GM21447 (cell line): ENCODE results near the gene SRSF9.
"Not testable (repeated sequence)": the region's sequence is repeated elsewhere in the genome, so short reads cannot be mapped to it uniquely, and the experiment has no call there.

Experiments
- ATAC-seq: cut with Tn5 transposase; IDR thresholded peaks from one replicate; pipeline ENCODE4 v1.9.1; 2021; ENCODE audit not compliant: unreplicated experiment

SRSF9 gene

DNA sequence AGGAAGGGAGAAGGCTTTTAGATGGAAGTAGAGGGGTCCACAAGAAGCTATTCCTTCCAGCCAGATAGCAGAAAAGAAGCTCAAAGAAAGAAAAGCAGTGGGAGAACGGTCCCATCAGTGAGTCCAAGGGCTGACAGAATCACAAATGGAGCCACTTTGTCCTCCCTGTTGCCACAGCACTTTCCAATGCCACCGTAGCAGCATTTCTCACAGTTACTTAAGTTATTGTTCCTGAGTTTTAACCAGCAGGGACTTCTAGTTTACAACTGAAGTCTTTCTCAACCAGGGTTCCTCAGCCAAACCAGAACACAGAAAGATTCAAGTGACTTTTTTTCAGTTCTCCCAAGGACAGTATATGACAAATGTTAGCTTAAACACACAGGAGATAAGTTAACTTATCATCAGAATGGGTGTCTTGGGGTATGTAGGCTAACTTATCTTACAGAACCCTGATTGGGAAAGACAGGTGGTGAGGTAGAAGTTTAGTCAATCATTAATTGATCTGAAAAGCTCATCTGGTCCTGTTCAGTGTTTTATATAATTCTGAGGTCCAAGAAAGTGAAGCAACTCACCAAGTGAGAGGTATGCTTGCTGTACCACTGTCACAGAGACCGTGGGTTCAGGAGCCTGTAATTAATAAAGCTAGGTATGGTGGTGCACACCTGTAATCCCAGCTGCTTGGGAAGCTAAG lies 16.3 kb downstream of the SRSF9 start:
- no peak for ATAC-seq

DNA sequence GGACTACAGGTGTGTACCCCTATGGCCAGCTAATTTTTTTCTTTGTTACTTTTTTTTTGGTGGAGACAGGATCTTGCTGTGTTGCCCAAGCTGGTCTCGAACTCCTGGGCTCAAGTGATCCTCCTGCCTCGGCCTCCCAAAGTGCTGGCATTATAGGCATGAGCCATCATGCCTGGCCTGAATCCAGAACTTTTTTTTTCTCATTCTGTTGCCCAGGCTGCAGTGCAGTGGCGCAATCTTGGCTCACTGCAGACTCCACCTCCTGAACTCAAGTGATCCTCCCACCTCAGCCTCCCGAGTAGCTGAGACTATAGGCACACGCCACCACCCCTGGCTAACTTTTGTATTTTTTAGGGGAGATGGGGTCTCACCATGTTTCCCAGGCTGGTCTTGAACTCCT lies 17.0 kb downstream of the SRSF9 start:
- ATAC-seq = not testable (repeated sequence)

DNA sequence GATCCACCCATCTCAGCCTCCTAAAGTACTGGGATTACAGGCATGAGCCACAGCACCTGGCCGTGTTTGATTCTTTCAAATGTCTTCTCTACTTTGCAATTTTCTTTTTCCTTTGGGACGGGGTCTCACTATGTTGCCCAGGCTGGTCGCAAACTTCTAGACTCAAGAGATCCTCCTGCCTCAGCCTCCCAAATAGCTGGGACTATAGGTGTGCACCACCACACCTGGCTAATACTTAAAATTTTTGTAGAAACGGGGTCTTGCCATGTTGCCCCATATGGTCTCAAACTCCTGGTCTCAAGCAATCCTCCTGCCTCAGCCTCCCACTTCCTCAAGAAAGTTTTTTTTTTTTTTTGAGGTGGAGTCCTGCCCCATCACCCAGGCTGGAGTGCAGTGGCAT lies 21.6 kb downstream of the SRSF9 start:
- ATAC-seq = no peak

DNA sequence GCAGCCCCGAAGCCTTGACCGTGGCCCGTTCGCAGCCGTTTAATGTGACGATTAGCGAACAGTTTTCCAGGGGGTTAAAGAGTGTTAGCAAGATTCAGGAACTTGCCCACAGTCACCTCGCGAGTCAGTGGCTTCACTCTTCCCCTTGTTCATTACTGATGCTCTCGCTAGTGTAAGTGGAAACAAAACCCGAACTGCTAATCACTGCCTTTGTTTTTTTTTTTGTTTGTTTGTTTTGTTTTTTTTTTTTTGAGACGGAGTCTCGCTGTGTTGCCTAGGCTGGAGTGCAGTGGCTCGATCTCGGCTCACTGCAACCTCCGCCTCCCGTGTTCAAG lies 22.7 kb downstream of the SRSF9 start:
- ATAC-seq = not testable (repeated sequence)

DNA sequence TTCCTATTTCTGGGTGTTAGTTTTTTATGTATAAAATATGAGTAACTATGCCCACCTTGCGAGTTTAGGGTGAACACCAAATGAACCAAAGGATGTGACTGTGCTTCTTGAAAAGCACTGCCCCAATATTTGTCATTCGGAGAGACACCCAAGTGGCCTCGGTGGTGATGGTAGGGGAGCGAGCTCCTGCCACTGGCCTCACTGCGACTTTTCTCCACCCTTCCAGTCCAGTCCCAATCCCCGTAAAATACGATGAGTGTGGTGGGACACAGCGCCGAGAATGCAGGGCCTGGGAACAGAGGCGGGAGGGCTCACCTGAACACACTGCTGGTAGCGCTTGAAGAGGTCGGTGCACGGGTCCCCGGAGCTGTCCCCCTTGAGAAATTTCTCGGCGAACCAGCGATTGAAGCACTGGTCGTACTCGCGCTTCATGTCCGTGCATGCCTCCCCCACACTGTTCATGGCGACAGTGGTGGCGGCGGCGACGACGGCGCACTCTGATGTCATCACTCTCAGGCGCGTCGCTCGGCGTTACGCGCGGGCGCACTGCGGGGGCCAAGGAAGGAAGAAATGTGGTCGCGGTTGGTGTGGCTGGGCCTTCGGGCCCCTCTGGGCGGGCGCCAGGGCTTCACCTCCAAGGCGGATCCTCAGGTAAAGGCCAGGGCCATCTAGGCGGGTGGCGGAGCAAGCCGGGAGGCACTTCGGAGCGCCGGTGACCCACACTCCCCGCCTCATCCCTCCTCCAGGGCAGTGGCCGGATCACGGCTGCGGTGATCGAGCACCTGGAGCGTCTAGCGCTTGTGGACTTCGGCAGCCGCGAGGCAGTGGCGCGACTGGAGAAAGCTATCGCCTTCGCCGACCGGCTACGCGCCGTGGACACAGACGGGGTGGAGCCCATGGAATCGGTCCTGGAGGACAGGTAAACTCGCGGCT lies 23.4 kb downstream of the SRSF9 start, which contains the start of the genes GATC and TRIAP1:
Gene GATC (plus strand): TSS at position 534 of the 933 bp plus-strand sequence. CDS start 37 bp downstream, at position 571.
Gene TRIAP1 (minus strand): TSS at position 474 of the 933 bp plus-strand sequence. CDS start 12 bp downstream, at position 462.
- peak; percentile 89 for ATAC-seq

DNA sequence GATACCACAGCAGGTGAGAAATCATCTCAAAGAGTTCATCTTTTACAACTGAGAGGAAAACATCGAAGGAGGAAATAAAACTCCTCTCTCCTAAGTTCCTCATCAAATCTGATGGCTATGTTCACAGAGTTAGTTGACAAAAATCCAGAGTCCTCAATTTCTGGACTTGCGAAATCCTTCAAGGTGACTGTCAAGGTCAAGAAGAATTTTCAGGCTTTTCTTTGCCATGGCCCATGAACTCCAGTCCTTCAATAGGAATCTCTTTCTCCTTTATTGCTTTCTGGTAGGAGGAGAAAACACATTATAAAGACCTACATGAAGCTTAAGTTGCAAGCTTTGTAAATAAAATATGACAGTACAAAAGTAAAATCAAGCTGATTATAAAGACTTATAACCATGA lies 24.9 kb downstream of the SRSF9 start:
- no peak for ATAC-seq

DNA sequence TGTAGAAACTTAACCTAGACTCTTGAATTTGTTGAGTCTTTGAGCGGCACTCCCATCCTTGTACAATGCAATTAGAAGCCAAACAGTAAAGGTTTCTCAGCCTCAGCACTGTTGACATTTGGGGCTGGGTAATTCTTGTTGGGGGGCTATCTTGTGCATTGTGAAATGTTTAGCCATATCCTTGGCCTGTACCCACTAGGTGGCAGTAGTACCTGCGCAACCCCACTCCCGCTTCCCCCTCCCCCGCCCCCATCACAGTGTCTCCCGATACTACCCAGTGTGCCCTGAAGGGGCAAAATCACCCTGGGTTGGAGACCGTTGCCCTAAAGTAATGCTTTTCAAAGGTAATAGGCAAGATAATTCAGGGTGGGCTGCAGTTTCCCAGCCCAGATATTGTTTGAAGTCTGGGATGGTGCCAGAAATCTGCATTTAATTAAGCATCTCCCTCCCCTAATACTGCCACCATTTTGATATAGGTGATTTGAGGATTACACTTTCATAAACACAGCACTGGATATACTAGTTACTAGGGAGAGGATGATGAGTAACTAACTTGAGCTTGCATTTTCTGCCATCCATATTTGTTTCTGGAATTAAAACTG lies 29.8 kb downstream of the SRSF9 start:
- peak; percentile 32 for ATAC-seq

DNA sequence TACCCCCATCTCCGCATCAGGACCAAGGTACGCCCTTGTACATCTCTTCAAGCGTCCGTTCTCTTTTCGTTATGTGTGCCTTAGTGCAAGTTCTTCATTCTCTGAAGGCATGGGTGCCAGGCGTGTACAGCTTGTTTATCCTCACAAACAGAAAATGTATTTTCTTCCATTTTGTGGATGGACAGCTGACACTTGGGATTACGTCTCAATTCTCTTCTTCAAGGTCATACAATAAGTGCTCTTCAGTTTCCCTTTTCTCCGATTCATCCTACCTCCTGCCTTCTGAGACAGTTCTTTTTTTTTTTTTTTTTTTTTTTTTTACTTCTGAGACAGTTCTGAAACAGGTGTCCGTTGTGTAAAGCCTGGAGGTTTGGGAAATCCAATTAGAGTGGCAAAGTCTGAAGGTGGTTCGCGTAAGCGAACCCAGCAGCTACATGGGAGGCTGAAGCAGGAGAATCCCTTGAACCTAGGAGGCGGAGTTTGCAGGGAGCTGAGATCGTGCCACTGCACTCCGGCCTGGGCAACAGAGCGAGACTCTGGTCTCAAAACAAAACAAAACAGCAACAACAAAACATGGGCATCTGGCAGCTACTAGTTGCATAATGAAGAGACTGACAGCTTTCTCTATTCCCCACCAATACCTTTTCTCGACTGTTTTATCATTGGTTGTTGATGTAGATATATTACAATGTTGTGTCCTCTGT lies 30.9 kb downstream of the SRSF9 start:
- peak; percentile 5 for ATAC-seq

DNA sequence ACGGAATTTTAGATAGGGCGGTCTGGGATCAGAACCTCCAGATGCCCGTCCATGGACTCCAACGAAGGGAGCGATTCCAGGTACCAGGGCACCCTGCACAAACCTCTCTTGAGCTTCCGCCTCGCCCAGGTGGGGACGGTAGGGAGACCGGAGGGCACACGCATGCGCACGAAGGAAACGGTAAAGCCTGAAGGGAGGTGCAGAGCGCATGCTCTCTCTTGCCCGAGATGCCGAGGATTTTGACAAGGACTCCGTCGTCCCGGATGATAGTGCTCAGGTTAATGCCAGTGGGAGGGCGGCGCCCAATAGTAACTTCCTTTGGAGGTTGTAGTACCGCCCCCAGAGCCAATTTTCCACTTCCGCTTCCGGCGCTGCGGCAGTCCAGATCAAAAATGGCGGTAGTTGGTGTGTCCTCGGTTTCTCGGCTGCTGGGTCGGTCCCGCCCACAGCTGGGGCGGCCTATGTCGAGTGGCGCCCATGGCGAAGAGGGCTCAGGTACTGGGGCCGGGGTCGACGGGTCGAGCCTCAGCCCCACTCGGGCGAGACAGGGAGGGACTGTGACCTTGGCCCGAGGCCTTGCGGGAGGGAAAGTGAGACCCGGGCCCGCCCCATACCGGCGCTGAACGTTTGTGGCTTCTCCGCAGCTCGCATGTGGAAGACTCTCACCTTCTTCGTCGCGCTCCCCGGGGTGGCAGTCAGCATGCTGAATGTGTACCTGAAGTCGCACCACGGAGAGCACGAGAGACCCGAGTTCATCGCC lies 31.6 kb downstream of the SRSF9 start, which contains the start of gene COX6A1:
Gene COX6A1 (plus strand): TSS at position 379 of the 760 bp plus-strand sequence. CDS start 14 bp downstream, at position 393.
- ATAC-seq = peak; percentile 92

DNA sequence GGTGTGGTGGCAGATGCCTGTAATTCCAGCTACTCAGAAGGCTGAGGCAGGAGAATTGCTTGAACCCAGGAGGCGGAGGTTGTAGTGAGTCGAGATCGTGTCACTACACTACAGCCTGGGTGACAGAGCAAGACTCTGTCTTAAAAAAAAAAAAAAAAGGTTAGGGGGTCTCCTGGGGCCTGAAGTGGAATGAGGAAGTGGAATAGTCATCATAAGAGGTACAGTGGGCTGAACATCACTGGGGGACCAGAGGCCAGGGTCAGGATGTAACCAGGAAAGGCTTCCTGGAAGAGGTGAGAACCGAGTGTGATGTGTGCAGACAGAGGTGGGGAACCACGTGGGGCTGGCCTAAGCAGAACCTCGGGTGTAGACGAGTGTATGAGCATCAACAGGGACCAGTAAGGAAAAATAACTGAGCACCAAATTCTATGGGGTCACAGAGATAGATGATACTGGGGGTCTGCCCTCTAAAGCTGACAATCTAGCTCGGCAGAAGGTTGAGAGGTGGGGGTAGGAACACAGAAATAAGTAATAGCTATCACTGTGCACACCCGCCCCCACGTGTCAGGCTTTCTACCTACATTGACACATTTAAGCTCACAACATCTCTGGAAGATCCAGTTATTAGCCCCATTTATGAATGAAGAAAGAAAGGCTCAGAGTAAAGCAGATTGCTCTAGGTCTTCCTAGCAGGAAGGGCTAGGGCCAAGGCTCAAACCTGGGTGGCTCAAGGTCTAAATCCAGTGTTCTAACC lies 36.6 kb downstream of the SRSF9 start:
- ATAC-seq = no peak

DNA sequence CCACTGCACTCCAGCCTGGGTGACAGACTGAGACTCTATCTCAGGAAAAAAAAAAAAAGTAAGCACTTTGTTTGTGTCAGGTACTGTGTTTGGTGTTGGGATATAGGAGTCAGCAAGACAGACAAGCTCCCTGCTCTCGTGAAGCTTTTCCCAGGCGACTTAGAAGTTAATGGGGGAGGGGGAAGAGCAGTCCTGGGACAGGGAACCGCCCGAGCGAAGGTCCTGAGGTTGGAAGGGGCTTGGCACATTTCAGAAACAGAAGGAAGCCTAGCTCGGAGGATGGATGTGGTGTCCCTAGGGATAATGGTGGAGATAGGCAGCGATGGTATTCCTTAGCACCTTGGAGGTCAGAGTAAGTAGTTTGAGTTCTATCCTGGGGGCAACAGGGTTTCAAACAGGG lies 40.2 kb downstream of the SRSF9 start:
- no peak for ATAC-seq

DNA sequence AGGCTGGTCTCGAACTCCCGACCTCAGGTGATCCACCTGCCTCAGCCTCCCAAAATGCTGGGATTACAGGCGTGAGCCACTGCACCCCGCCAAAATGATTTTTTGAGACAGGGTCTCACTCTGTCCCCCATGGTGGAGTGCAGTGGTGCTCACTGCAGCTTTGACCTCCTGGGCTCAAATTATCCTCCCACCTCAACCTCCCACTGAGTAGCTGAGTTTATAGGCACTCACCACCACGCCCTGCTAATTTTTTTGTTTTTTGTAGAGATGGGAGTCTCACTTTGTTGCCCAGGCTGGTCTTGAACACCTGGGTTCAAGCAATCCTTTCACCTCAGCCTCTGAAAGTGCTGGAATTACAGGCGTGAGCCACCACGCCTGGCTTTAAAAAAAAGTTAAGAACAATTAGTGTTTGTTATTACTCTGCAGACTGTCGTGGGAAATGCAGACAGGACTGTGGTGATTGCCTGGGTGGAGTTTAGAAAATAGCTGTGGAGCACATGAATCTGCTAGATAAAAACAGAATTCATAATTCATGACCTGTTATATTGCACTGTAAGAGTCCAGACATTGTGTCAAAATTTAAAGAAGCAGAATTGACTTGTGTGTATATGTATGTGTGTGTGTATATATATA lies 40.8 kb downstream of the SRSF9 start:
- ATAC-seq = no peak

DNA sequence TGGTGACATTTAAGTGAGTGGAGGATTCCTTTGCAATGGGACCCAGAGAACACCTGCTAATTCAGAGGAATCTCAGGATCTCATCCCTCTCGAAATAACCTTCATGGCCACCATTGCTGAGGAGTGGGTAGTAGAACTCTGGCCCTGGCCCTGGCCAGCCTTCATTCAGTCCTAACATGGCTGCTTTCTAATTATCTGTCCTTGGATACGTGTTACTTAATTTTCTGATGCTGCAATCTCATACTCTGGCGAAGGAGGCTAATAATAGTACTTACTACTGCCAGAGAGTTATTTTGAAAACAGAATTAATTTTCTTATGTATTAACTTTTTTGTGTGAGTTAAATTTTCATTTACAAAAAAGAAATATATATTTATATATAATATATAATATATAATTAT lies 43.8 kb downstream of the SRSF9 start:
- ATAC-seq = no peak

DNA sequence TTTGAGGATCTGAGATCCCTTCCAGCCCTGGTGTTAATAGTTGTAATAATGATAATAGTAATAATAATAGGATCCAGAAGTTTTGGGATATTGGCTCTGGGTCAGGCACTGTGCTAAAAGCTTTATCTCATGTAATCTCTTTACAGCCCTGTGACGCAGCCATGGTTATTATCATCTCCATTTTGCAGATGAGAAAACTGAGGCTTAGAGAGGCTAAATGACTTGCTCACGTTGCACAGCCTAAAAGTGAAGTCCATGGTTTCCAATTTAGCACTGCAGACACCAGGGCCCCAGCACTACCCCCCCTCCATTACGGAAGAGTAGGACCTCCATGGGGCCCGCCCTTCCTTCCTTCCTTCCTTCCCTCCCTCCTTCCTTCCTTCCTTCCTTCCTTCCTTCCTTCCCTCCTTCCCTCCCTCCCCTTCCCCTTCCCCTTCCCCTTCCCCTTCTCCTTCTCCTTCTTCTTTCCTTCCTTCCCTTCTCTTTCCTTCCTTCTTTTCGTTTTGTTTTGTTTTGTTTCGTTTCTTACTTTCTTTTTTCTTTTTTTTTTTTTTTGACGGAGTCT lies 46.6 kb downstream of the SRSF9 start:
- ATAC-seq = no peak

DNA sequence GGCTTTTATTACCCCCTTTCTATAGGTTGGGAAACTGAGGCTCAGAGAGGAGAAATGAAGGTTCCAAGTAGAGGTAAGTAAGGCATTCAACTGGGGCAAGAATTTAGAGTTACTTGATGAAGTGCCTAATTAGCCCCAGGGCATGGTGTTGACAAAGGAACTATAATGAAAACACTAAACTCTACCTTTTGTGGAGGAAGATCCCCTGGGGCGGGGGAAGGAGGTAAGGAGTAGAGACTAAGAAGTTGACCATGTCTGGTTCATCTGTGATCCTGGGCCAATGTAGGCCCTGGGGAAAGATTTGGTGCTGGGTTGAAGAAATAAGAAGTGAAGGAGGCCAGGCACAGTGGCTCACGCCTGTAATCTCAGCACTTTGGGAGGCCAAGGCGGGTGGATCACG lies 47.8 kb downstream of the SRSF9 start:
- ATAC-seq = no peak

DNA sequence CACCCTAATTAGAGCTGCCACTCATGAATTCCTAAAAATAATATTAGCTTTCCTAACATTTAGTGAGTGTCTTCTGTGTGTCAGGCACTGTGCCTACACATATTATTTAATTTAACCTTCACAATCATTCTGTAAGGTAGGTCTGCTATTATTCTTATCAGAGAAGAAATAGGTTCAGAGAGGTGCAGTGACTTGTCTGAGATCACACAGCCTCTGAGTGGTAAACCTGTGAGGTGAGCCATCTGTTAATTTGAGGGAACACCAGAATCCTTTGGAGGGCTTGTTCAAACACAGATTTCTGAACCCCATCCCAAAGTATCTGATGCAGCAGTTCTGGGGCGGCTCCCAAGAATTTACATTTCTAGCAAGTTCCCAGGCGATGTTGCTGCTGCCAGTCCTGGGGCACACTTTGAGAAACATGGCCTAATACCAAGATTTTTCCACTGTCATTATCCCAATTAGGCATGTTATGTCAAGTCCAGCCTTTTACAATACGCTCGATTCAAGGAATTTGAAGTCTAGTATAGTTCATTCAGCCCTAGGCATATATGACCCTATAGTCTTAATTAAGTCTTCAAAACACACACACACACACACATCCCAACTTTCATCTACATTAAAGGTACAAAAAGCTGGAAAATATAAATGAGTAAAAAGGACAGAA lies 51.5 kb downstream of the SRSF9 start:
- ATAC-seq = no peak

DNA sequence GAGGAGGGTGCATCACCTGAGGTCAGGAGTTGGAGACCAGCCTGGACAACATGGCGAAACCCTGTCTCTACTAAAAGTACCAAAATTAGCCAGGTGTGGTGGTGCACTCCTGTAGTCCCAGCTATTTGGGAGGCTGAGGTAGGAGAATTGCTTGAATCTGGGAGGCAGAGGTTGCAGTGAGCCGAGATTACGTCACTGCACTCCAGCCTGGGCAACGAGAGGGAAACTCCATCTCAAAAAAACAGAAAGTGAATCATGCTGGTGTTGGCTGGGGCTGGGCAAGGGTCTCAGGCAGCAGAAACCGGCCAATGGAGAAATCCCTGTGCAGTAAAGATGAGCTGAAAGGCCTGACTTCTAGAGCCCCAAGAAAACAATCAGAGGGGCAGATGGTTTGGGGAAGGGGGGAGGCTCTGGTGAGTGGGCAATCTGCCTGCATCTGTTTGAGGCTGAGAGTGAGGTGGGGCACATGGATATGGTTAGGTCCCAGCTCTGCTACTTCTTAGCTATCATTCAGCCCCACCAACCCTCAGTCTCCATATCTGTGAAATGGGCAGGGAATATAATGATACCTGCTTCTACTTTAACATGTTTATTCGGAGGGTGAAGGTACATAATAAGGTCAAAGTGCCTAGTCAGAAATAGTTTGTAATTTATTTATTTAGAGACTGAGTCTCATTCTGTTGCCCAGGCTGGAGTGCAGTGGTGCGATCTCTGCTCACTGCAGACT lies 52.9 kb downstream of the SRSF9 start:
- ATAC-seq = no peak
